Left ventricle myocardium inferior (tissue), 1 donor: Measurements from ENCODE around the gene TENT5D. TPM values are rescaled to one million over a fixed set of nuclear protein-coding genes. Genes with fewer than 3 reads are reported as not detected.
"Not testable (repeated sequence)": the region's sequence is repeated elsewhere in the genome, so short reads cannot be mapped to it uniquely, and the experiment has no call there.

Source experiments
- DNase-seq: peaks from one replicate; pipeline ENCODE4 v3.0.0-alpha.2; 2020
- H3K27ac ChIP-seq: fragments of 200-600 bp; replicated peaks from 2 replicates; pipeline ENCODE4 v1.8.0; 2021
- H3K27me3 ChIP-seq: fragments of 200-600 bp; 2 replicates; pipeline ENCODE4 v1.8.0; 2021; ENCODE audit warnings: low read depth
- H3K36me3 ChIP-seq: fragments of 200-600 bp; 2 replicates; pipeline ENCODE4 v1.8.0; 2021
- H3K4me1 ChIP-seq: fragments of 200-600 bp; 2 replicates; pipeline ENCODE4 v1.8.0; 2021
- H3K4me3 ChIP-seq: fragments of 200-600 bp; 2 replicates; pipeline ENCODE4 v1.8.0; 2021; ENCODE audit warnings: mild to moderate bottlenecking, moderate library complexity
- H3K9me3 ChIP-seq: fragments of 200-600 bp; replicated peaks from 2 replicates; pipeline ENCODE4 v1.8.0; 2021
- CTCF ChIP-seq: fragments of 200-600 bp; IDR thresholded peaks from 2 replicates; pipeline ENCODE4 v1.8.0; 2021; ENCODE audit warnings: antibody characterized with exemption, mild to moderate bottlenecking, borderline replicate concordance
- intact Hi-C: fragments of 100-400 bp; cut with micrococcal nuclease; formaldehyde crosslinking; loops from one replicate; pipeline ENCODE4 v1.11.0; 2022
- total RNA-seq: library from RNA; stranded (reverse); fragmentation: NEBNext Ultra II Directional; extraction: Animal tissue kit (Norgen Biotek cat#: 25700); gene quantifications from one replicate; pipeline ENCODE4 v1.2.1, GENCODE V29; 2021
- donor health status: DM: no; HTN: yes; CAD: no; lungs with severe emphysema.

TENT5D gene
- total RNA-seq, 1 donor from 2014 or later: not detected

GRCh38 chrX:80430826-80431504, 10.7 kb downstream of the TENT5D start:
- intact Hi-C loops: no loop called here
- TF ChIP-seq CTCF: no peak

GRCh38 chrX:80431505-80431832, 11.2 kb downstream of the TENT5D start:
- intact Hi-C loops: no loop called here
- DNase-seq: no peak
- Histone ChIP-seq H3K9me3 (no peaks in the 10 kb centered on the region), H3K27ac (no peak overlapping the region), H3K4me1 (no peaks in the 10 kb centered on the region), H3K4me3 (no peak overlapping the region), H3K27me3 (no peaks in the 10 kb centered on the region), H3K36me3 (no peaks in the 10 kb centered on the region)
- no peak for TF ChIP-seq CTCF

More at GRCh38 chrX:80430826-80431504, 10.7 kb downstream of the TENT5D start:
- H3K27ac ChIP-seq: no peak overlapping the region
- H3K27me3 ChIP-seq: no peaks in the 10 kb centered on the region
- no peaks in the 10 kb centered on the region for H3K36me3 ChIP-seq
- H3K4me3 ChIP-seq: no peak overlapping the region
- H3K9me3 ChIP-seq: no peaks in the 10 kb centered on the region
- no peaks in the 10 kb centered on the region for H3K4me1 ChIP-seq
- no peak for DNase-seq

- no peaks in the 10 kb centered on the region for H3K27me3 ChIP-seq
- no peaks in the 10 kb centered on the region for H3K4me1 ChIP-seq
- no peaks in the 10 kb centered on the region for H3K36me3 ChIP-seq
- TF ChIP-seq CTCF: no peak
- H3K4me3 ChIP-seq: no peak overlapping the region
- no peaks in the 10 kb centered on the region for H3K9me3 ChIP-seq
- intact Hi-C loops: no loop called here
- H3K27ac ChIP-seq: no peak overlapping the region
- DNase-seq: no peak
Measured at GRCh38 chrX:80432441-80432840, 12.2 kb downstream of the TENT5D start.

GRCh38 chrX:80432863-80433262, 12.6 kb downstream of the TENT5D start:
- H3K27ac ChIP-seq: no peak overlapping the region
- no peak for DNase-seq
- TF ChIP-seq CTCF: no peak
- no peaks in the 10 kb centered on the region for H3K9me3 ChIP-seq
- intact Hi-C loops: no loop called here
- H3K36me3 ChIP-seq: no peaks in the 10 kb centered on the region
- H3K4me1 ChIP-seq: no peaks in the 10 kb centered on the region
- no peaks in the 10 kb centered on the region for H3K27me3 ChIP-seq
- no peak overlapping the region for H3K4me3 ChIP-seq

- H3K27ac ChIP-seq, H3K4me1 ChIP-seq, intact Hi-C loops, H3K4me3 ChIP-seq, H3K27me3 ChIP-seq, DNase-seq, H3K36me3 ChIP-seq: not testable (repeated sequence)
- H3K9me3 ChIP-seq: peaks cover 11% of the 10 kb centered on the region
Measured at GRCh38 chrX:80468166-80468565, 47.9 kb downstream of the TENT5D start.

GRCh38 chrX:80471582-80471981, 51.3 kb downstream of the TENT5D start:
- TF ChIP-seq CTCF: no peak
- Histone ChIP-seq H3K36me3 (no peaks in the 10 kb centered on the region), H3K9me3 (peaks cover 11% of the 10 kb centered on the region), H3K4me1 (no peaks in the 10 kb centered on the region), H3K4me3 (no peak overlapping the region), H3K27ac (no peak overlapping the region), H3K27me3 (no peaks in the 10 kb centered on the region)
- intact Hi-C loops: no loop called here
- no peak for DNase-seq
